Caco-2 (cell line): ENCODE data around the gene DNAJB11. TPM values are rescaled to one million over a fixed set of nuclear protein-coding genes. Genes with fewer than 3 reads are reported as not detected.
A peak's percentile ranks its signal among the peaks of the same experiment; 100 is the strongest.

Source experiments
- BruUV-seq: library from RNA; stranded (reverse); fragments of 400-500 nt; replicated peaks from 2 replicates; lab custom pipeline; 2021; lab: Mats Ljungman, UMichigan
- CTCF ChIA-PET: fragments of 300-600 bp; sonication (Branson Sonifier 250); formaldehyde crosslinking; loops from one replicate; lab custom pipeline; 2022; ENCODE audit warnings: antibody characterized with exemption; lab: Charles Lee
- POLR2A ChIA-PET: fragments of 300-600 bp; sonication (Branson Sonifier 250); formaldehyde crosslinking; loops from one replicate; lab custom pipeline; 2022; ENCODE audit warnings: antibody characterized with exemption; lab: Charles Lee
- DNase-seq, 2 experiments: peaks; one replicate each; pipeline versions ENCODE4 v3.0.0 to v3.0.0-alpha.2; 2020 to 2022
- H3K27me3 ChIP-seq: replicated peaks from 2 replicates; pipeline ENCODE4 v1.6.0; 2011; ENCODE audit warnings: low read length; ENCODE audit not compliant: control insufficient read depth, insufficient read depth
- H3K36me3 ChIP-seq: 2 replicates; pipeline ENCODE4 v1.5.1; 2011; ENCODE audit warnings: low read length; ENCODE audit not compliant: control insufficient read depth, insufficient read depth
- H3K4me1 ChIP-seq: fragments of 250-450 bp; sonication (Bioruptor Pico); 2 replicates; pipeline ENCODE4 v1.5.1; 2020; ENCODE audit warnings: mild to moderate bottlenecking
- H3K4me3 ChIP-seq: 2 replicates; pipeline ENCODE4 v1.5.1; 2011; ENCODE audit warnings: low read depth, mild to moderate bottlenecking, control low read depth, low read length
- H3K9me3 ChIP-seq: fragments of 250-450 bp; sonication (Bioruptor Pico); 2 replicates; pipeline ENCODE4 v1.5.1; 2020; ENCODE audit warnings: mild to moderate bottlenecking, moderate library complexity
- H3K27ac Mint-ChIP-seq: one replicate; pipeline ENCODE4 v1.8.0; 2022; ENCODE audit warnings: mixed read lengths; ENCODE audit not compliant: unreplicated experiment
- H3K27me3 Mint-ChIP-seq: one replicate; pipeline ENCODE4 v1.8.0; 2022; ENCODE audit warnings: mixed read lengths; ENCODE audit not compliant: insufficient read depth, unreplicated experiment
- H3K36me3 Mint-ChIP-seq: one replicate; pipeline ENCODE4 v1.8.0; 2022; ENCODE audit warnings: mild to moderate bottlenecking, mixed read lengths; ENCODE audit not compliant: insufficient read depth, unreplicated experiment
- H3K4me1 Mint-ChIP-seq: one replicate; pipeline ENCODE4 v1.8.0; 2022; ENCODE audit warnings: low read depth, mixed read lengths; ENCODE audit not compliant: unreplicated experiment
- H3K4me3 Mint-ChIP-seq: one replicate; pipeline ENCODE4 v1.8.0; 2022; ENCODE audit warnings: mild to moderate bottlenecking, moderate library complexity, mixed read lengths; ENCODE audit not compliant: unreplicated experiment
- H3K9me3 Mint-ChIP-seq: one replicate; pipeline ENCODE4 v1.8.0; 2022; ENCODE audit warnings: mixed read lengths; ENCODE audit not compliant: unreplicated experiment
- CTCF ChIP-seq, 2 experiments: fragments of 200-600 bp in 1 of 2; IDR thresholded peaks; 1 replicate in 1 of 2; 2 replicates in 1 of 2; pipeline versions ENCODE4 v1.5.1 to v1.8.0; 2011 to 2022; ENCODE audit warnings: antibody characterized with exemption in 1 of 2, control low read depth in 1 of 2, inconsistent platforms in 1 of 2, low read depth in 1 of 2, low read length in 1 of 2, mild to moderate bottlenecking in 1 of 2, moderate library complexity in 1 of 2; ENCODE audit not compliant: insufficient read depth in 1 of 2, severe bottlenecking in 1 of 2, unreplicated experiment in 1 of 2
- intact Hi-C: fragments of 100-400 bp; cut with micrococcal nuclease; formaldehyde crosslinking; loops from one replicate; pipeline ENCODE4 v1.10.0; 2022; ENCODE audit not compliant: unreplicated experiment
- total RNA-seq: library from RNA; stranded (reverse); gene quantifications from 2 replicates; pipeline ENCODE4 v1.2.3, GENCODE V29; 2022

The DNAJB11 gene
- total RNA-seq, 1 experiment from 2014 or later: 95.7 TPM

- H3K27ac Mint-ChIP-seq: no peak overlapping the region
These were observed 21.0 kb upstream of the DNAJB11 start for GRCh38 chr3:186549497-186549896.

GRCh38 chr3:186551387-186551786 lies 19.1 kb upstream of the DNAJB11 start:
- TF ChIP-seq CTCF (IDR thresholded peaks at IDR 0.05; ENCODE audit: insufficient read depth in 1 of 2, low read depth in 1 of 2, low read length in 1 of 2, severe bottlenecking in 1 of 2, unreplicated experiment in 1 of 2): peak in 1 of 2 experiments; percentile 16
- no peaks in the 10 kb centered on the region for H3K27me3 Mint-ChIP-seq
- no peaks in the 10 kb centered on the region; the same call in 1 of the 2 replicates for H3K36me3 ChIP-seq

More at GRCh38 chr3:186549497-186549896, 21.0 kb upstream of the DNAJB11 start:
- no peak overlapping the region for H3K4me3 ChIP-seq
- CTCF ChIA-PET: no interaction called here
- BruUV-seq: no TSS peak
- TF ChIP-seq CTCF (IDR thresholded peaks at IDR 0.05; ENCODE audit: insufficient read depth in 1 of 2, low read depth in 1 of 2, low read length in 1 of 2, severe bottlenecking in 1 of 2, unreplicated experiment in 1 of 2): no peak
- POLR2A ChIA-PET: no interaction called here
- Mint-ChIP-seq H3K27me3 (no peaks in the 10 kb centered on the region), H3K4me3 (no peak overlapping the region), H3K4me1 (no peaks in the 10 kb centered on the region), H3K36me3 (peaks cover 8% of the 10 kb centered on the region), H3K9me3 (no peaks in the 10 kb centered on the region)
- H3K9me3 ChIP-seq: no peaks in the 10 kb centered on the region
- H3K4me1 ChIP-seq: no peaks in the 10 kb centered on the region
- DNase-seq: no peak
- no peaks in the 10 kb centered on the region; the same call in 1 of the 2 replicates for H3K36me3 ChIP-seq
- no peaks in the 10 kb centered on the region for H3K27me3 ChIP-seq
- intact Hi-C loops: loop anchor here (10.0 kb wide), 1 partner anchor 455 kb away; no protein-coding TSS in a partner anchor

GRCh38 chr3:186552408-186553031 lies 18.0 kb upstream of the DNAJB11 start:
- Histone ChIP-seq H3K9me3 (no peaks in the 10 kb centered on the region), H3K36me3 (no peaks in the 10 kb centered on the region; the same call in 1 of the 2 replicates), H3K27me3 (no peaks in the 10 kb centered on the region), H3K4me1 (no peaks in the 10 kb centered on the region), H3K4me3 (no peak overlapping the region)
- no peak for DNase-seq
- no peak for TF ChIP-seq CTCF (IDR thresholded peaks at IDR 0.05; ENCODE audit: insufficient read depth in 1 of 2, low read depth in 1 of 2, low read length in 1 of 2, severe bottlenecking in 1 of 2, unreplicated experiment in 1 of 2)
- CTCF ChIA-PET: interaction anchor here (0.5 kb wide), 1 partner anchor 449 kb away, joined by 4 read pairs; no protein-coding TSS in a partner anchor
- Mint-ChIP-seq H3K9me3 (no peaks in the 10 kb centered on the region), H3K4me3 (no peak overlapping the region), H3K27ac (no peak overlapping the region), H3K36me3 (peaks cover 13% of the 10 kb centered on the region), H3K27me3 (no peaks in the 10 kb centered on the region), H3K4me1 (no peaks in the 10 kb centered on the region)
- intact Hi-C loops: no loop called here
- no TSS peak for BruUV-seq
- POLR2A ChIA-PET: no interaction called here

More at GRCh38 chr3:186551387-186551786, 19.1 kb upstream of the DNAJB11 start:
- CTCF ChIA-PET: no interaction called here
- Histone ChIP-seq H3K4me3 (no peak overlapping the region), H3K9me3 (no peaks in the 10 kb centered on the region), H3K27me3 (no peaks in the 10 kb centered on the region), H3K4me1 (no peaks in the 10 kb centered on the region)
- H3K4me1 Mint-ChIP-seq: no peaks in the 10 kb centered on the region
- H3K4me3 Mint-ChIP-seq: no peak overlapping the region
- BruUV-seq: no TSS peak
- H3K9me3 Mint-ChIP-seq: no peaks in the 10 kb centered on the region
- intact Hi-C loops: loop anchor here (1.0 kb wide), 4 partner anchors 16 to 270 kb away; partner anchors contain the start of gene TBCCD1
- DNase-seq: no peak
- no peak overlapping the region for H3K27ac Mint-ChIP-seq
- POLR2A ChIA-PET: interaction anchor here (0.6 kb wide), 1 partner anchor 656 kb away, joined by 3 read pairs; no protein-coding TSS in a partner anchor
- peaks cover 9% of the 10 kb centered on the region for H3K36me3 Mint-ChIP-seq
